Lower lobe of right lung (tissue), 2 donors: ENCODE results near the gene ADPRS. TPM values are rescaled to one million over a fixed set of nuclear protein-coding genes. Genes with fewer than 3 reads are reported as not detected.
A peak's percentile ranks its signal among the peaks of the same experiment; 100 is the strongest.

Source experiments
- ATAC-seq, 2 donors: fragments of 200-7000 bp; cut with Tn5 transposase; one replicate each; pipeline ENCODE4 v1.9.1; 2020 to 2022; ENCODE audit warnings: mild to moderate bottlenecking in 2 of 2, moderate library complexity in 2 of 2
- DNase-seq: peaks from one replicate; pipeline ENCODE4 v3.0.0-alpha.2; 2020
- H3K27ac ChIP-seq: fragments of 200-600 bp; one replicate; pipeline ENCODE4 v1.8.0; 2022
- H3K27me3 ChIP-seq: fragments of 200-600 bp; one replicate; pipeline ENCODE4 v1.8.0; 2022; ENCODE audit warnings: low read depth
- H3K36me3 ChIP-seq: fragments of 200-600 bp; one replicate; pipeline ENCODE4 v1.8.0; 2022; ENCODE audit warnings: mild to moderate bottlenecking
- H3K4me1 ChIP-seq: fragments of 200-600 bp; one replicate; pipeline ENCODE4 v1.8.0; 2022
- H3K4me3 ChIP-seq: fragments of 200-600 bp; one replicate; pipeline ENCODE4 v1.8.0; 2022; ENCODE audit warnings: mild to moderate bottlenecking
- H3K9me3 ChIP-seq: fragments of 200-600 bp; one replicate; pipeline ENCODE4 v1.8.0; 2022
- CTCF ChIP-seq: fragments of 200-600 bp; IDR thresholded peaks from one replicate; pipeline ENCODE4 v1.8.0; 2022; ENCODE audit warnings: antibody characterized with exemption, mild to moderate bottlenecking
- intact Hi-C: fragments of 100-400 bp; cut with DNase I; formaldehyde crosslinking; loops from one replicate; pipeline ENCODE4 v1.11.0; 2022
- total RNA-seq: library from RNA; stranded (reverse); fragmentation: NEBNext Ultra II Directional; extraction: Animal tissue kit (Norgen Biotek cat#: 25700); gene quantifications from one replicate; pipeline ENCODE4 v1.2.1, GENCODE V29; 2021
- donor health status: DM: no; HTN: yes; CAD: no; lungs with severe emphysema.

Gene ADPRS
- total RNA-seq, 1 donor from 2014 or later = 32.4 TPM

GRCh38 chr1:36125129-36125991 lies 36.7 kb downstream of the ADPRS start, which contains the start of gene COL8A2:
TSS of gene COL8A2 (minus strand) at chr1:36125222. CDS start at chr1:36100242, 24,980 bp downstream.
- Histone ChIP-seq H3K4me1 (peaks cover 15% of the 10 kb centered on the region), H3K27me3 (peaks cover 17% of the 10 kb centered on the region), H3K36me3 (no peaks in the 10 kb centered on the region), H3K4me3 (peak within 1 kb of the TSS; percentile 50), H3K27ac (no peak within 1 kb of the TSS), H3K9me3 (no peaks in the 10 kb centered on the region)
- DNase-seq (peak; percentile 65), ATAC-seq (peak; percentile 69 to 73)
- intact Hi-C loops = no loop called here
- TF ChIP-seq CTCF = no peak

DNA sequence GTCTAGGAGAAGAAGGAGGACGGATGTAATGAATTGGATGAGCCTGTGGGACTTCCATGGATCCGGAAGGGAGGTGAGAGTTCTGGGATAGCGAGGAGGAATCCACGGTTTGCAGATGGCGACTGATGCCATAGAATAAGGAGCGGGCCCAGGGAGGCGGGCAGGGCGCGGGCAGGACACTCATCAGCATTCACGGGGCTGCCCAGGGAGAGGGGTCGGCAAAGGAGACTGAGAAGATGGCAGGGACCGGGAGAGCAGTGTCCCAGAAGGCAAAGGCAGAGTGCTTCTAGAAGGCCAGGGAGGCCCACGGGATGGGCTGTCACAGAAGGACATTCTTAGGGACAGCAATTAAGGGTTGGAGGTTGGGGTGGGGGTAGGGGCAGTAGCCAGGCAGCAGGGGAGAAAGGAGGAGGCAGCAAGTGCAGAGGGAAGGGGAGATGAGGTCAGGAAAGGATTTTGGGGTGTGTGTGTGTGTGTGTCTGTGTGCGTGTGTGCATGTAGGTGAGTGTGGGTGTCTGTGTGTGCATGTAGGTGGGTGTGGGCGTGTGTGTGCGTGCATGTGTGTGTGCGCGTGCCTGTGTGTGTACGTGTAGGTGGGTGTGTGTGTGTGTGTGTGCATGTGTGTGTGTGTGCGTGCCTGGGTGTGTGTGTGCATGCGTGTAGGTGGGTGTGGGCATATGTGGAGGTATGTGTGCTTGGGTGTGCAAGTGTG lies 37.5 kb downstream of the ADPRS start:
- H3K27me3 ChIP-seq = peaks cover 17% of the 10 kb centered on the region
- no peak for TF ChIP-seq CTCF
- peaks cover 15% of the 10 kb centered on the region for H3K4me1 ChIP-seq
- ATAC-seq (no peak), DNase-seq (no peak)
- no peaks in the 10 kb centered on the region for H3K9me3 ChIP-seq
- H3K36me3 ChIP-seq = no peaks in the 10 kb centered on the region
- peak overlapping the region; percentile 50 for H3K4me3 ChIP-seq
- intact Hi-C loops = no loop called here
- no peak overlapping the region for H3K27ac ChIP-seq

DNA sequence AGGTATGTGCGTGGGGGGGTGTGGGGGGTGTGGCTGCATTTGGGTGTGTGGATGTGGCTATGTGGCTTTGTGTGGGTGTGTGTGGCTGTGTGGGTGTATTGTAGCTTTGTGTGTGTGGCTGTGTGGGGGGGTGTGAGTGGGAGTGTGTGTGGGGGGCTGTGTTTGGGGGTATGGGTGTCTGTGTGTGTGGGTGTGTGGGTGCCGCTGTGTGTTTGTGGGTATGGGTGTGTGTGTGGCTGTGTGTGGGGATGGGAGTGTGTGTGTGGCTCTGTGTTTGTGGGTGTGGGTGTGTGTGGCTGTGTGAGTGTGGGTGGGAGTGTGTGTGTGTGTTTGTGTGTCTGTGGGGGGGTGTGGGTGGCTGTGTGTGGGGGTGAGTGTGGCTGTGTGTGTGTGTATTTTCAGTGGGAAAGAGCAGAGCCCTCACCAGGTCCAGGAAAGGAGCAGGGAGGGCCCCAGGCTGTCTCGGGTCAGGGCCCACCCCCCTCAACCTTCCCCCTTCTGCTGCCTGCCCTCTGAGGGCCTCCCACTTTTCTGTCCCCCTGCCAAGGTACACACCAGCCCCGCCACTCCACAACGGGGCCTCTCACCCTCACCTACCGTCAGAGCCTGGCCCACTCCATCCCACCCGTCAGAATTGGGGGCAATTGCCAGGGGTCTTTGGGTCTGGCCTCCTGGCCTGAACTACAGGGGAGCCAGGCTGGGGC lies 38.3 kb downstream of the ADPRS start:
- ATAC-seq (no peak), DNase-seq (no peak)
- Histone ChIP-seq H3K27me3 (peaks cover 17% of the 10 kb centered on the region), H3K9me3 (no peaks in the 10 kb centered on the region), H3K4me3 (no peak overlapping the region), H3K27ac (no peak overlapping the region), H3K4me1 (peaks cover 15% of the 10 kb centered on the region), H3K36me3 (no peaks in the 10 kb centered on the region)
- intact Hi-C loops = no loop called here
- TF ChIP-seq CTCF = no peak

DNA sequence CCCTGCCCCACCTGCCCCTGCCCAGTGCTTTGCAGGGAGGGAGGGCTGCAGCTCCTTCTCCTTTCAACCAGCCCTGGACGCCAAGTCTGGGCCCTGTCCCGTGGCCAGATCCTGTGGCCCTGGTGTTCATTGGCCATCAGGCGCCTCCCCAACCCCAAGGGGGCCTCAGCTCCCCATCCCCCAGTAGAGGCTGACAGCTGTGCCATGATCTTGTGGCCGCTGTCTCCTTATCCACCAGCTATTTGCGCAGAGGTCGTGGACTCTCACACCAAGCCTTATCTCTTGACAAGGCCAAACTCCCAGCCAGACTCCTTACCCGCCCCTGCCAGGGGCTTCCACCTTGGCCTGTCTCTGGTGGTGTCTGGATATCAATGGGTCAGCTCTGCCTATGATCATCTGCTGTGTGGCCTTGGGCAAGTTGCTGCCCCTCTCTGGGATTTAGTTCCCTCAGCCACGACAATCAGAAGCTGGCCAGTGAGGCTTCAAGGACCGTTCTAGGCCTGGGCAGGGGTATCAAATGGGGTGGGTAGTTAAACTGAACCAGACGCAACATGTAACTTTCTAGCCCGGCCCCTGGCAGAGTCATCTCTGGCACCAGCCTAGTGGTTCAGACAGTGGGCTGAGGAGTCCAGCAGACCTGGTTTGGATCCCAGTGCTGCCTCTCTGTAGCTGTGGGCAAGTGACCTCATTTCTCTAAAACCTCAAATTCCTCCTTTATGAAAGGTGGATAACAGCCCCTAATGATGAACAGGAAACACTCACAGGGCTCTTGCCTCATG lies 39.6 kb downstream of the ADPRS start:
- H3K9me3 ChIP-seq = no peaks in the 10 kb centered on the region
- peaks cover 17% of the 10 kb centered on the region for H3K27me3 ChIP-seq
- H3K27ac ChIP-seq = no peak overlapping the region
- ATAC-seq (no peak), DNase-seq (no peak)
- no peaks in the 10 kb centered on the region for H3K36me3 ChIP-seq
- no peak overlapping the region for H3K4me3 ChIP-seq
- H3K4me1 ChIP-seq = peaks cover 15% of the 10 kb centered on the region
- no peak for TF ChIP-seq CTCF
- intact Hi-C loops = no loop called here

GRCh38 chr1:36128905-36129206 lies 40.2 kb downstream of the ADPRS start:
- no peak for TF ChIP-seq CTCF
- H3K36me3 ChIP-seq = no peaks in the 10 kb centered on the region
- H3K27ac ChIP-seq = no peak overlapping the region
- ATAC-seq (no peak), DNase-seq (no peak)
- intact Hi-C loops = no loop called here
- peaks cover 13% of the 10 kb centered on the region for H3K4me1 ChIP-seq
- peaks cover 17% of the 10 kb centered on the region for H3K27me3 ChIP-seq
- no peak overlapping the region for H3K4me3 ChIP-seq
- no peaks in the 10 kb centered on the region for H3K9me3 ChIP-seq
